Measurements from ENCODE around the gene CNIH4. TPM values are rescaled to one million over a fixed set of nuclear protein-coding genes. Genes with fewer than 3 reads are reported as not detected.

Gene CNIH4
- total and polyA plus RNA-seq, 4 donors: 11.9 to 40.2 (median 29.2) TPM

DNA sequence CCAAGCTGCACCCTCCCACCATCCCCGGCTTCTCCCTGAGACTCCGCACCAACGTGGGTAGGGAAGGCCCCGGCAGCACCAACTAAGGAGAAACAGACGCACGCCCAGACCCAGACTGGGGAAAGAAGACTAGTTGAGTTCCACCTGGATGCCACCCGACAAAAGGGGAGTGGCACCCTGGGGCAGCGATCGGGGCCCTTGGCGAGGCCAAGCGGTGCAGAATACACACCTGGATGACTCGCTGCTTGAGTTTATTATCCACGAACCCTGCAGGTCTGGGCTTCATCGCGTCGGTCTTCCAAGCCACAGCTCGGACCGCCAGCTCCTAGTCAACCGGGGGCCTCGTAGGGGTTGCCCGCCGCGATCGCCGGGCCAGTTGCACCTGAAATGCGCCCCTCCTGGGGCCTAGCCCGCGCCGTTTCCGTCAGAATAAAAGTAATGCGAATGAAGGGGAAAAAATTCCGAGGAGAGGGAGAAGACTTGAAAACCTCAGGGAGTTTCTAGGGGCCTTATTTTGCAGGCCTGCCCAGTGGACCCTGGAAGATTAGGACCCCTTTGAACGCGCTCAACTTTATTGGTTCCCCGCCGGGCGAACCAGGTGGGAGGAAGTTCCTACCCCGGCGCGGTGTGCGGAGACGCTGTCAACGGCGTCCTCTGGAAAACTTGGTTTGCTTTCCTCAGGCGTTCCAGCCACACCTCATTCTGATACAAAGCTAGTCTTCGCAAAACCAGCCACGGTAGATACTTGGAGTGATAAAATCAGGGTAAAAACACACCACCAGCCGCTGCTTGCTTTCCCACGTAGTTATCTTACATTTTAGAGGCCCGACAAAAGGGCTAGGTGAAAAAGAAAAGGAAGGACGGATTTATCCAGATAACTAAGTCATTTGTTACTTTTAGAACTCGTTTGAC, 26.6 kb upstream of the CNIH4 start, which contains the start of gene NVL:
TSS of gene NVL (minus strand) at position 331 of the 912 bp plus-strand sequence. CDS start at position 286, 45 bp downstream.
- Histone ChIP-seq H3K27me3 (ENCODE audit: control insufficient read depth in 4 of 4, insufficient read depth in 4 of 4, low read length in 3 of 4) (no peaks in the 10 kb centered on the region), H3K36me3 (ENCODE audit: control insufficient read depth in 4 of 4, insufficient read depth in 3 of 4, low read depth in 1 of 4, low read length in 3 of 4) (peaks cover 0 to 2% (median 0%) of the 10 kb centered on the region in 4 donors), H3K4me3 (ENCODE audit: low read depth in 1 of 3, low read length in 3 of 3) (peak within 1 kb of the TSS; percentile 70 to 78 (median 73)), H3K4me1 (ENCODE audit: control insufficient read depth in 4 of 4, insufficient read depth in 4 of 4, low read length in 3 of 4) (peaks cover 6 to 32% (median 25%) of the 10 kb centered on the region in 4 donors), H3K9me3 (ENCODE audit: control insufficient read depth in 4 of 4, low read length in 3 of 4) (no peaks in the 10 kb centered on the region), H3K27ac (ENCODE audit: low read depth in 1 of 2, low read length in 2 of 2) (peak within 1 kb of the TSS; percentile 67 to 84), H3K9ac (ENCODE audit: low read depth in 1 of 2, low read length in 2 of 2) (peak within 1 kb of the TSS; percentile 76 to 88)
- DNase-seq (ENCODE audit: low spot score): peak; percentile 86
- WGBS: under 1% methylated on average over 52 of the region's 52 CpGs
- TF ChIP-seq RXRA (IDR thresholded peaks at IDR 0.05) (peak in 1 of 2 donors; percentile 45), TAF1 (conservative IDR thresholded peaks at IDR 0.05) (peak; percentile 61), SP1 (IDR thresholded peaks at IDR 0.05) (peak; percentile 46), HNF4A (conservative IDR thresholded peaks at IDR 0.05) (peak in 1 of 2 donors; percentile 2), REST (IDR thresholded peaks at IDR 0.05) (peak; percentile 72), RAD21 (IDR thresholded peaks at IDR 0.05) (peak in 1 of 2 donors; percentile 34), HNF4G (IDR thresholded peaks at IDR 0.05) (no peak), EGR1 (IDR thresholded peaks at IDR 0.05; ENCODE audit: low read depth in 2 of 2) (no peak), FOXA1 (IDR thresholded peaks at IDR 0.05) (no peak), ATF3 (IDR thresholded peaks at IDR 0.05) (no peak), ZBTB33 (IDR thresholded peaks at IDR 0.05) (peak; percentile 46), GABPA (IDR thresholded peaks at IDR 0.05 in 1 of 2, conservative IDR thresholded peaks at IDR 0.05 in 1 of 2) (peak; percentile 45 to 86), FOXA2 (IDR thresholded peaks at IDR 0.05) (no peak), YY1 (IDR thresholded peaks at IDR 0.05) (peak; percentile 84), JUND (IDR thresholded peaks at IDR 0.05) (peak; percentile 12 to 54), NR2F2 (IDR thresholded peaks at IDR 0.05) (peak; percentile 26)
- TF ChIP-seq, protein P1, sequence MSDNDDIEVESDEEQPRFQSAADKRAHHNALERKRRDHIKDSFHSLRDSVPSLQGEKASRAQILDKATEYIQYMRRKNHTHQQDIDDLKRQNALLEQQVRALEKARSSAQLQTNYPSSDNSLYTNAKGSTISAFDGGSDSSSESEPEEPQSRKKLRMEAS (IDR thresholded peaks at IDR 0.05): peak; percentile 46
- TF ChIP-seq, protein P2, sequence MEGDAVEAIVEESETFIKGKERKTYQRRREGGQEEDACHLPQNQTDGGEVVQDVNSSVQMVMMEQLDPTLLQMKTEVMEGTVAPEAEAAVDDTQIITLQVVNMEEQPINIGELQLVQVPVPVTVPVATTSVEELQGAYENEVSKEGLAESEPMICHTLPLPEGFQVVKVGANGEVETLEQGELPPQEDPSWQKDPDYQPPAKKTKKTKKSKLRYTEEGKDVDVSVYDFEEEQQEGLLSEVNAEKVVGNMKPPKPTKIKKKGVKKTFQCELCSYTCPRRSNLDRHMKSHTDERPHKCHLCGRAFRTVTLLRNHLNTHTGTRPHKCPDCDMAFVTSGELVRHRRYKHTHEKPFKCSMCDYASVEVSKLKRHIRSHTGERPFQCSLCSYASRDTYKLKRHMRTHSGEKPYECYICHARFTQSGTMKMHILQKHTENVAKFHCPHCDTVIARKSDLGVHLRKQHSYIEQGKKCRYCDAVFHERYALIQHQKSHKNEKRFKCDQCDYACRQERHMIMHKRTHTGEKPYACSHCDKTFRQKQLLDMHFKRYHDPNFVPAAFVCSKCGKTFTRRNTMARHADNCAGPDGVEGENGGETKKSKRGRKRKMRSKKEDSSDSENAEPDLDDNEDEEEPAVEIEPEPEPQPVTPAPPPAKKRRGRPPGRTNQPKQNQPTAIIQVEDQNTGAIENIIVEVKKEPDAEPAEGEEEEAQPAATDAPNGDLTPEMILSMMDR (IDR thresholded peaks at IDR 0.05; ENCODE audit: low read depth, low read length, missing input control): no peak
